Raji (cell line): Measurements from ENCODE around the gene LRIG1.

ENCODE experiments used
- POLR2A ChIP-seq: IDR thresholded peaks from 2 replicates; pipeline ENCODE4 v1.6.1; 2011; ENCODE audit warnings: low read depth, low read length, control low read depth; ENCODE audit not compliant: insufficient read depth

The LRIG1 gene

GRCh38 chr3:66520724-66521123, 19.9 kb upstream of the LRIG1 start:
- TF ChIP-seq POLR2A = no peak

GRCh38 chr3:66518644-66519043, 17.8 kb upstream of the LRIG1 start:
- no peak for TF ChIP-seq POLR2A

DNA sequence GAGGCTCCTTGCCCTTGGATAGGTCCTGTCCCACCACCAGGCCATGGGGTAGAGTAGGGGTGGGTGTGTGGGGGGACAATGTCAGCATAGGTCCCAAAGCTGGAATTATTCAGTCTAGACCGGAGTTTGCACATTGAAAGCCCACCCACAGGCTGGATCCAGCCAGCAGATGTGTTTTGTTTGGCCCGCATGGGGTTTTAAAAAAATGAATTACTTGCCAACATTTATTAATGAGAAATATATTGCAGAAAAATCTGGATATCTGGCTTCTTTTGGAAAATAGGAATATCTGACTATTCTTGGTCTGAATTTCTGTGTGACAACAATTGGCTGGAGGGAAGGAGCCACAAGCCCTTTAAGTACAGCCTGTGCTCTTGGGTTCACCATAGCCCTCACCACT, 17.3 kb upstream of the LRIG1 start:
- no peak for TF ChIP-seq POLR2A

GRCh38 chr3:66517241-66517640, 16.4 kb upstream of the LRIG1 start:
- no peak for TF ChIP-seq POLR2A

- no peak for TF ChIP-seq POLR2A
Measured at GRCh38 chr3:66508461-66508860, 7.6 kb upstream of the LRIG1 start.

DNA sequence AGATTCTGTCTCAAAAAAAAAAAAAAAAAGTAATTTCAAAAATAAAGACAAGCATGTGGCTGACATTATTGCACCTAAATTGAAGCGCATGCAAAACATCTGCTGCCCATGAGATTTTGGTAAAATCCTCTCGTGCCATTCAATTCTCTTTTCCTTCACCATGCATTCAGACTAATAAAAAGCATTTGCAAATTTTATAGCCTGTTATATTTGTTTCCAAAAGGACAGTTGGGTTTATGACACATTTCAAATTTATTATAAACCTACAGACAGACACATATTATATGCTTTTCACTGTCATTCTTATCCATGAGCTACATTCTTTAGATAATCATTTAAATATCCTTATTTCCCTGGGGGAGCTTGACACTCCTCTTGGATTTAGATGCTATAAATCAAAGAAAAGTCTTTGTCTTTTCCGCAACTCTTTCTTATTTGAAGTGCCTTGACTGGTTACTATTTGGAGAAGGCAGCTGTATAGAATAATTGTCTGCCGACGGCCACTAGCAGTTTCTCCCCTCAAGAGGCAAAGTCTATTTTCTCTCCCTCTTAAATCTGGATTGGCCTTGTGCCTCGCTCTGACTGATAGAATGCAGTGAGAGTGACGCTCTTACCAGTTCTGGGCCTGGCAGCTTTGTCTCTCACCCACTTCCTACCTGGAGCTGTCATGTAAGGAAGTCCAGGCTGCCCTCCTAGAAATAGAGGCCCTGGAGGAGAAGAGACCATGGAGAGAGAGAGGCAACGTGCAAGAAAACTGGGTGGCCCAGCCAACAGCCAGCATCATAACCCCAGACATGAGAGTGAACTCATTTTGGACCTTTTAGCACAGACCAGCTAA, 6.8 kb upstream of the LRIG1 start:
- no peak for TF ChIP-seq POLR2A

DNA sequence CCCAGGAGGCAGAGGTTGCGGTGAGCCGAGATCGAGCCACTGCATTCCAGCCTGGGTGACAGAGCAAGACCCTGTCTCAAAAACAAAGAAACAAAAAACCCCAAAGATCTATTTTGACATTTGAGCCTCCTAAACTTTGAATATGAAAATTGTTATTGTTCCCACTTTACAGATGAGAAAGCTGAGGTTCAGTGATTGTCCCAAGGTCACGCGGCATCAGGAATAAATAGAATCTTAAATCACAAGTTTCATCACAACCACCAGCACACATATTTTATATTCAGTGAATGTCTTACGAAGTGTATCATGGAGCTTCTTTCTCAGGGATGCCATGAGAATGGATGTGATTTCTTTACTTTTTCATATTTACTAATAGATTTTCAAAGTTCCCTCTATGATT, 5.3 kb upstream of the LRIG1 start:
- no peak for TF ChIP-seq POLR2A

- no peak for TF ChIP-seq POLR2A
Measured at GRCh38 chr3:66504850-66505641, 4.2 kb upstream of the LRIG1 start.

DNA sequence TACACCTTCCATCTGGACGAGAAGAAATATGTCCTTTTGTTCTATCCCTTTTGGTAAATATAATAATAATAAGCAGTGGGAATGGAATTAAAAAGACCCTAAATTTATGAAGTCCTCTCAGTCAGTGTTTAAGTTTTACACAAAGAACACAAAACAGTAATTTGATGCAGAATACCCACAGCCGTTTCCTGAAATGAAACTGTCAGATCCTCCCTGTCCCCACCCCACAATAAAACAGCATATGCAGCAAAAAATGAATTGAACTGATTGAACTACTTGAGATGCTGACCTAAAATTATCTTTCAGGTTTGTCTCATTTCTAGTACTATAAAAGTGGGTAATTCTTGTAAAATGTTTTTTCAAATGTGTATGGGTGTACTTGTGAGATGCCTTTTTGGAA, 2.2 kb upstream of the LRIG1 start:
- no peak for TF ChIP-seq POLR2A

GRCh38 chr3:66502245-66502874, 1.5 kb upstream of the LRIG1 start:
- TF ChIP-seq POLR2A = no peak

DNA sequence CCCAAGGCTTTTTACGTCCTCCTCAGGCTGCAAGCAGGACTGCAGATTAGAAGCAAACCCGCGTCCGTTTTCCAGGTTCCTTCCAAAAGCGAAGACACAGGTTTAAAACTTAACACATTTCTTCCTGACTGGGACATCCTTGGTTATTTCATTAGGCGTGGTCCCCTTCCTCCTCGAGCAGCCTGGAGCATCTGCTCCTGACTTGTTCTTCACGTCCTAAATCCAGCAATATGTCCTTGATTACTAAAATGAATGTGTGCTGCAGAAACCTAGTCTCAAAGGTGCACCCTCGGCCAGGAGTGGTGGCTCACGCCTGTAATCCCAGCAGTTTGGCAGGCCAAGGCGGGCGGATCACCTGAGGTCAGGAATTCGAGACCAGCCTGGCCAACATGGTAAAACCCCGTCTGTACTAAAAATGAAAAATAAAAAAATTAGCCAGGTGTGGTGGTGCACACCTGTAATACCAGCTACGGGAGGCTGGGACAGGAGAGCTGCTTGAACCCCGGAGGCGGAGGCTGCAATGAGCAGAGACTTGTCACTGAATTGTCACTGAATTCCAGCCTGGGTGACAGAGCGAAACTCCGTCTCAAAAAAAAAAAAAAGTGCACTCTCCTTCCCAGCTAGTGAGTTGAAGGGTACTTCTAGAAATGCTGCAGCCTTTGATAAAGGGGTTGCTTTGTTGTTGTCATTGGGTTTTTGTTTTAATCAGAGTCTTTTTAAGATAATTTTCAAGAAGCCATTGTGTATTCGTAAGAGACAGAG, 842 bp upstream of the LRIG1 start:
- no peak for TF ChIP-seq POLR2A

DNA sequence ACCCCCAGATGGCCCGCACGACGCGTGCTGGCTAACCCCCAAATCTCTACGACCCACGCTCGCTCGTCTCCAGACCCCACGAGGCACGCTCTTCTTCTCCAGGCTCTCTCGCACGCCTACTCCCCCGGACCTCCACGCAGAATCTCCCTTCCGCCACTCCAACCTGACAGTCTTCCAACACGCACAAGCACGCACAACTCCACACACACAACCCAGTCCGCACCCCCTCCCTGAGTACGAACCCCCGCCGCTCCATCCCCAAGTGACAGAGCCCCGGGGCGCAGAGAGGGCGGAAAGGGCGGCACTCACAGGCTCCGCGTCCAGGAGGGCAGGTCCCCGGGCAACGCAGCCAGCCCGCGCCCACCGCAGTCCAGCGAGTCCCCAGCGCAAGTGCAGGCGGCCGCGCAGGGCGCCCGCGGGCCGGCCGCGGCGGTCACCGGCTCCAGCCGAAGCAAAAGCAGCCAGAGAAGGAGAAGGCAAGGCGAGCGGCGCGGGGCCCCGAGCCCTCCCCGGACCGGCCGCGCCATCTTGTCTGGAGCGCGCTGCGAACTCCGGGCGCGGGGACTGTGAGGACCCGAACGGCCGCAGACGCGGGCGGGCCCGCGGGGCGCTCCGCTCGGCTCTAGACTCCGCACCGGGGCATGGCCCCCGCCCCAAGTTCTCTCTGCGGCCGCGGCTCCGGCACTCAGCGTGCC, 794 bp downstream of the LRIG1 start:
- TF ChIP-seq POLR2A = no peak

- TF ChIP-seq POLR2A = no peak
Measured at GRCh38 chr3:66498687-66499621, 1.9 kb downstream of the LRIG1 start.
